SU-DHL-6 (cell line): ENCODE data around the gene S100A14.

Source experiments
- EZH2phosphoT487 ChIP-seq: fragments of 200-600 bp; sonication (generic), shearing (Covaris generic); conservative IDR thresholded peaks from 2 replicates; pipeline ENCODE4 v1.6.1; 2018; ENCODE audit warnings: mild to moderate bottlenecking, antibody characterized with exemption, low read length, moderate library complexity, mixed read lengths
- TF ChIP-seq, protein P1 (sequence below): fragments of 200-600 bp; sonication (generic); IDR thresholded peaks from one replicate; pipeline ENCODE4 v1.5.1; 2017; ENCODE audit warnings: antibody characterized with exemption, mild to moderate bottlenecking, low read length, moderate library complexity; ENCODE audit not compliant: insufficient read depth, poor library complexity, severe bottlenecking

DNA sequence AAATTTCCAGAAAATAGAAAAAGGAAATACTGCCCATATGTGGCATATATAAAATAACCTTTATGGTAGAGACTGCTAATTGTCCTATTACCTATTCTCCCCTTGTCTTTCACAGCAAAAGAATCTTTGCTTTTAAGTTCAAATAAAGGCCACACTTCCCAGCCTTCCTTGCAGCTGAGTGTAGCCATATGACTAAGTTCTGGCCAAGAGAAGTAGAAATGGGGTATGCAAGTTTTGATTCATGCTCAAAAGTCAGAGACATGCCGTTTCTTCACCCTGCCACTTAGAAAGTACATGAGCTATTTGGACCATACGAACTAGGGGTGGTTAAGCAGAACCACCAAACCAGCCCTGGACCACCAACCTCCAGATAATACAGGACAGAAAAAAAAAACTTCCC, 32.1 kb downstream of the S100A14 start:
- TF ChIP-seq, protein P1, sequence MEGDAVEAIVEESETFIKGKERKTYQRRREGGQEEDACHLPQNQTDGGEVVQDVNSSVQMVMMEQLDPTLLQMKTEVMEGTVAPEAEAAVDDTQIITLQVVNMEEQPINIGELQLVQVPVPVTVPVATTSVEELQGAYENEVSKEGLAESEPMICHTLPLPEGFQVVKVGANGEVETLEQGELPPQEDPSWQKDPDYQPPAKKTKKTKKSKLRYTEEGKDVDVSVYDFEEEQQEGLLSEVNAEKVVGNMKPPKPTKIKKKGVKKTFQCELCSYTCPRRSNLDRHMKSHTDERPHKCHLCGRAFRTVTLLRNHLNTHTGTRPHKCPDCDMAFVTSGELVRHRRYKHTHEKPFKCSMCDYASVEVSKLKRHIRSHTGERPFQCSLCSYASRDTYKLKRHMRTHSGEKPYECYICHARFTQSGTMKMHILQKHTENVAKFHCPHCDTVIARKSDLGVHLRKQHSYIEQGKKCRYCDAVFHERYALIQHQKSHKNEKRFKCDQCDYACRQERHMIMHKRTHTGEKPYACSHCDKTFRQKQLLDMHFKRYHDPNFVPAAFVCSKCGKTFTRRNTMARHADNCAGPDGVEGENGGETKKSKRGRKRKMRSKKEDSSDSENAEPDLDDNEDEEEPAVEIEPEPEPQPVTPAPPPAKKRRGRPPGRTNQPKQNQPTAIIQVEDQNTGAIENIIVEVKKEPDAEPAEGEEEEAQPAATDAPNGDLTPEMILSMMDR: no peak
- no peak for TF ChIP-seq EZH2phosphoT487
